Psoas muscle (tissue), 8 donors: ENCODE data around the gene ACSM2B. TPM values are rescaled to one million over a fixed set of nuclear protein-coding genes. Genes with fewer than 3 reads are reported as not detected.
"Not testable (repeated sequence)": the region's sequence is repeated elsewhere in the genome, so short reads cannot be mapped to it uniquely, and the experiment has no call there.

ENCODE experiments used
- ATAC-seq, 4 donors: fragments of 200-7000 bp; cut with Tn5 transposase; one replicate each; pipeline ENCODE4 v1.9.1; 2020; ENCODE audit warnings: moderate library complexity in 3 of 4, mild to moderate bottlenecking in 2 of 4
- DNase-seq, 2 donors: peaks; one replicate each; pipeline ENCODE4 v3.0.0-alpha.2; 2020
- H3K27ac ChIP-seq: fragments of 200-600 bp; one replicate; pipeline ENCODE4 v1.8.0; 2022
- H3K27me3 ChIP-seq, 3 donors: fragments of 200-600 bp in 1 of 3; one replicate each; pipeline versions ENCODE4 v1.6.1 to v1.8.0; 2013 to 2022; ENCODE audit warnings: low read length in 2 of 3, mild to moderate bottlenecking in 2 of 3, moderate library complexity in 1 of 3; ENCODE audit not compliant: insufficient read depth in 3 of 3
- H3K36me3 ChIP-seq, 2 donors: fragments of 200-600 bp in 1 of 2; one replicate each; pipeline versions ENCODE4 v1.6.1 to v1.8.0; 2013 to 2022; ENCODE audit warnings: low read depth in 1 of 2, mild to moderate bottlenecking in 1 of 2, moderate library complexity in 1 of 2; ENCODE audit not compliant: insufficient read depth in 1 of 2
- H3K4me1 ChIP-seq: fragments of 200-600 bp; one replicate; pipeline ENCODE4 v1.8.0; 2022
- H3K4me3 ChIP-seq: fragments of 200-600 bp; one replicate; pipeline ENCODE4 v1.8.0; 2022; ENCODE audit warnings: mild to moderate bottlenecking
- H3K9me3 ChIP-seq: fragments of 200-600 bp; one replicate; pipeline ENCODE4 v1.8.0; 2022
- WGBS, 3 donors: extraction: QIAGEN DNeasy Blood & Tissue Kit; methylation state at CpG; one replicate each; pipeline versions ENCODE4 v1.1.6 to v1.1.7; 2013; 5-methylcytosine and 5-hydroxymethylcytosine counted together
- intact Hi-C, 2 donors: fragments of 100-400 bp; cut with DNase I; formaldehyde crosslinking; loops; one replicate each; pipeline versions ENCODE4 v1.11.0 to v1.14.2; 2022
- polyA plus RNA-seq, 3 donors: library from polyadenylated mRNA; stranded (reverse); fragments of 200-250 nt; gene quantifications; one replicate each; pipeline ENCODE4 v1.2.3, GENCODE V29; 2013
- total RNA-seq, 4 donors: library from RNA; stranded (reverse); fragmentation: NEBNext Ultra II Directional in 2 of 4; extraction: Animal tissue kit (Norgen Biotek cat#: 25700) in 2 of 4; gene quantifications; one replicate each; pipeline versions ENCODE4 v1.2.1 to v1.2.4, GENCODE V29; 2021 to 2023
- TF ChIP-seq, protein P1 (sequence below): fragments of 200-600 bp; IDR thresholded peaks from one replicate; pipeline ENCODE4 v1.8.0; 2022; ENCODE audit warnings: antibody characterized with exemption
- donor health status: healthy with polysubstance abuse.
- donor health status: DM: no; HTN: no; CAD: no; lungs with moderate emphysema.
- donor health status: Bipolar disorder and iron deficiency.
- donor health status: healthy.
- donor health status: DM: yes; HTN: yes; CAD: no.
- donor health status: DM: no; HTN: no; CAD: no.
- donor health status: DM: no; HTN: no; CAD: no.
- donor health status: DM: yes; HTN: yes; CAD: no.

The ACSM2B gene
- total and polyA plus RNA-seq, 7 donors = 0.25 TPM; not detected in 6

DNA sequence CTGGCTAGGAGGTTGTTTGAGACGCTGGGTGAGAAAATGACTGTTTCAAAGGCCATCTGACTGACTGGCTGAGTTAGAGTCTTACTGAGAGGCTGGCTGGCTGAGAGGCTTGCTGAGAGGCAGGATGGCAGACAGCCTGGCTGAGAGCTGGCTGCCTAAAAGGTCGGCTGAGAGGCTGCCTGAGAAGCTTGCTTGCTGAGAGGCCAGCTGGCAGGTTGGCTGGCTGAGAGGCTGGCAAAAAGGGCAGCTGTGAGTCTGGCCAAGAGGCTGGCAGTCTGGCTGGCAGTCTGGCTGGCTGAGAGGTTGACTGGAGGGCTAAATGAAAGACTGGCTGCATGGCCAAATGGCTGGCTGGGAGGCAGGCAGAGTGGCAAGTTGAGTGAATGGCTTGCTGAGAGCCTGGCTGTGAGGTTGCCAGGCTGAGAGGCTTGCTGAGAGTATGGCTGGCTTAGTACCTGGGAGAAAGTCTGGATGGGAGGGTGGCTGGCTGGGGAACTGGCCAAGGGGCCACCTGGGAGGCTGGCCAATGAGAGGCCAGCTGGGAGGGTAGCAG lies 35.3 kb upstream of the ACSM2B start:
- DNase-seq = peak; percentile 39 to 77
- WGBS, 3 donors = 7 to 38% (median 15%) methylated on average over 2 of the region's 2 CpGs
- H3K4me3 ChIP-seq = no peak overlapping the region

DNA sequence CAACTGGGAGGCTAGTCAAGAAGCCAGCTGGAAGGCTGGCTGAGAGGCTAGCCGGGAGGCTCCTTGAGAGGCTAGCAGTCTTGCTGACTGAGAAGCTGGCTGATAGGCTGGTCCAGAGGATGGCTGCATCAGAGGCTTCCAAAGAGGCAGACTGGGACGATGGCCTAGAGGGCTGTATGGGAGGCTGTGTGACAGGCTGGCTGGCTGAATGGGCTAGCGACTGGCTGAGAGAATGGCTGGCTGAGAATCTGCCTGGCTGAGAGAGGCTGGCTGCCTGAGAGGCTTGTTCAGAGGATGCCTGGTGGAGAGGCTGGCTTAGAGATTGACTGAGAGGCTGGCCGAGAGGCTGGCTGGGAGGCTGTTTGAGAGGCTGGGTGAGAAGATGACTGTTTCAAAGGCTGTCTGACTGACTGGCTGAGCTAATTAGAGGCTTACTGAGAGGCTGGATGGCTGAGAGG lies 34.8 kb upstream of the ACSM2B start:
- Histone ChIP-seq H3K4me1 (no peaks in the 10 kb centered on the region), H3K27ac (no peak overlapping the region), H3K27me3 (peaks cover 0 to 3% (median 0%) of the 10 kb centered on the region in 3 donors), H3K36me3 (no peaks in the 10 kb centered on the region), H3K4me3 (no peak overlapping the region), H3K9me3 (no peaks in the 10 kb centered on the region)
- peak in 1 of 4 donors; percentile 12 for ATAC-seq
- DNase-seq = no peak
- WGBS, 3 donors = 22 to 40% (median 26%) methylated on average over 4 of the region's 4 CpGs
- intact Hi-C loops = no loop called here
- TF ChIP-seq, protein P1, sequence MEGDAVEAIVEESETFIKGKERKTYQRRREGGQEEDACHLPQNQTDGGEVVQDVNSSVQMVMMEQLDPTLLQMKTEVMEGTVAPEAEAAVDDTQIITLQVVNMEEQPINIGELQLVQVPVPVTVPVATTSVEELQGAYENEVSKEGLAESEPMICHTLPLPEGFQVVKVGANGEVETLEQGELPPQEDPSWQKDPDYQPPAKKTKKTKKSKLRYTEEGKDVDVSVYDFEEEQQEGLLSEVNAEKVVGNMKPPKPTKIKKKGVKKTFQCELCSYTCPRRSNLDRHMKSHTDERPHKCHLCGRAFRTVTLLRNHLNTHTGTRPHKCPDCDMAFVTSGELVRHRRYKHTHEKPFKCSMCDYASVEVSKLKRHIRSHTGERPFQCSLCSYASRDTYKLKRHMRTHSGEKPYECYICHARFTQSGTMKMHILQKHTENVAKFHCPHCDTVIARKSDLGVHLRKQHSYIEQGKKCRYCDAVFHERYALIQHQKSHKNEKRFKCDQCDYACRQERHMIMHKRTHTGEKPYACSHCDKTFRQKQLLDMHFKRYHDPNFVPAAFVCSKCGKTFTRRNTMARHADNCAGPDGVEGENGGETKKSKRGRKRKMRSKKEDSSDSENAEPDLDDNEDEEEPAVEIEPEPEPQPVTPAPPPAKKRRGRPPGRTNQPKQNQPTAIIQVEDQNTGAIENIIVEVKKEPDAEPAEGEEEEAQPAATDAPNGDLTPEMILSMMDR = no peak

More for the DNA sequence above, 35.3 kb upstream of the ACSM2B start:
- Histone ChIP-seq H3K27me3 (peaks cover 0 to 3% (median 0%) of the 10 kb centered on the region in 3 donors), H3K27ac (no peak overlapping the region), H3K9me3 (no peaks in the 10 kb centered on the region), H3K4me1 (no peaks in the 10 kb centered on the region), H3K36me3 (no peaks in the 10 kb centered on the region)
- ATAC-seq = peak; percentile 65 to 90 (median 74)
- intact Hi-C loops = no loop called here
- TF ChIP-seq, protein P1 = no peak

DNA sequence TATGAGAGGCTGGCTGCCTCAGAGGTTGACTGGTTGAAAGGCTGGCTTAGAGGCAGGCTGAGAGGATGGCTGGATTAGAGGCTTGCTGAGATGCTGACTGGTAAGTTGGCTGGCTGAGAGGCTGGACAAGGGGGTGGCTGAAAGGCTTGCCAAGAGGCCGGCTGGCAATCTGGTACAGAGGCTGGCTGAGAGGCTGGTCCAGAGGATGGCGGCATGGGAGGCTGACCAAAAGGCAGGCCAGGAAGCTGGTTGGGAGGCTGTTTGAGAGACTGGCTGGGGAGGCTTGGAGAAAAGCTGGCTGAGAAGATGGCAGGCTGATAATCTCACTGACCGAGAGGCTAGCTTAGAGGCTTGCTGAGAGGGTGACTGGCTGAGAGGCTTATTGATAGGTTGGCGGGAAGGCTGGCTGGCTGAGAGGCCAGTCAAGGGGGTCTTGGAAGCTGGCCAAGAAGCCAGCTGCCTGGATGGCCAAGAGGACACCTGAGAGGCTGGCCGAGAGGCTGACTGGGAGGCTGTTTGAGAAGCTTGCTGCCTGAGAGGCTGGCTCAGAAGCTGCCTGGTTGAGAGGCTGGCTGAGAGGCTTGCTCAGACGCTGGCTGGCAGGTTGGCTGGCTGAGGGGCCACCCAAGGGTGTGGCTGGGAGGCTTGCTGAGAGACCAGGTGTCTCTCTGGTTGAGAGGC lies 34.2 kb upstream of the ACSM2B start:
- no peak overlapping the region for H3K4me3 ChIP-seq
- H3K27me3 ChIP-seq = peaks cover 0 to 3% (median 0%) of the 10 kb centered on the region in 3 donors
- TF ChIP-seq, protein P1 = no peak
- no peaks in the 10 kb centered on the region for H3K4me1 ChIP-seq
- H3K27ac ChIP-seq = no peak overlapping the region
- H3K9me3 ChIP-seq = no peaks in the 10 kb centered on the region
- no peak for DNase-seq
- intact Hi-C loops = no loop called here
- no peaks in the 10 kb centered on the region for H3K36me3 ChIP-seq
- no peak for ATAC-seq
- 25 to 37% (median 29%) methylated on average over 6 of the region's 6 CpGs for WGBS, 3 donors

DNA sequence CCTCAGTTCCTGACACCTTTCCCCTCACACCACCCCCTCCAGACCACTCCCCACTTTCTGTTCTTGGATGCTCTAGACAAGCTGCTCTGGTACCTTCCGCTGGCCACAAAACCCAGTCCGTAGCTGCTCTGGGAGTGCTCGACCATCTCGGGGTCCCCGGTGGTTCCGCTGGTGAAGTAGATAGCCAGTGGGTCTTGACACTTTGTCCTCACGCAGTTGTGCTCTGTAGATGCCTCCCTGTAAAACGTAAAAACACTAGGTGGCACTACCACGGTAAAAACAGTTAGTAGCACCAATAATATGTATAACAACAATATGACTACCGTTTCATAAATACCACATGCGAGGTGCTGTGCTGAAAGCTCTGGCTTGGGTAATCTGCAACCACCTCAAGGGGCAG lies 26.0 kb upstream of the ACSM2B start:
- DNase-seq, H3K36me3 ChIP-seq, H3K4me3 ChIP-seq, H3K9me3 ChIP-seq, intact Hi-C loops, ATAC-seq, H3K27ac ChIP-seq, H3K4me1 ChIP-seq, H3K27me3 ChIP-seq: not testable (repeated sequence)
- 57 to 68% (median 58%) methylated on average over 11 of the region's 11 CpGs for WGBS, 3 donors

DNA sequence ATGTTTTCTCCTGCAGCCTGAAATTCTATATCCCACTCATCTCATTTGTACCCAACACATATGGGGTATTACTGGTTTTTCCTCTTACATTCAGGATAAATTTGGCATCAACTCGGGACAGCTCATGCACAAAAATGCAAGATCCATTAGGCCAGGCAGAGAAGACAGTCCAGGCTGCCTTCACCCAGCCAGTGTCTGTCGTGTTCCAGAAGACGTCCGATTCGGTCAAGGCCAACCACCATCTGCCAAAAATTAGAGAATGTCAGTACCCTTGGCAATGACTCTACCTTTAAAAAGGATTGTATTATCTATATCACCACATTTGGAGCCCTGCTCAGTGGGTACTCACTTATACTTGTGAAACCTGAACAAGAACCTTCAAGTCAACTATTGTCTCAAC lies 23.3 kb upstream of the ACSM2B start:
- H3K9me3 ChIP-seq, H3K27me3 ChIP-seq, H3K4me3 ChIP-seq, H3K4me1 ChIP-seq, intact Hi-C loops, ATAC-seq, H3K36me3 ChIP-seq, H3K27ac ChIP-seq, DNase-seq: not testable (repeated sequence)
- 60 to 71% (median 65%) methylated on average over 5 of the region's 5 CpGs for WGBS, 3 donors
